ENCODE results near the gene ZNF862.

ZNF862 gene

DNA sequence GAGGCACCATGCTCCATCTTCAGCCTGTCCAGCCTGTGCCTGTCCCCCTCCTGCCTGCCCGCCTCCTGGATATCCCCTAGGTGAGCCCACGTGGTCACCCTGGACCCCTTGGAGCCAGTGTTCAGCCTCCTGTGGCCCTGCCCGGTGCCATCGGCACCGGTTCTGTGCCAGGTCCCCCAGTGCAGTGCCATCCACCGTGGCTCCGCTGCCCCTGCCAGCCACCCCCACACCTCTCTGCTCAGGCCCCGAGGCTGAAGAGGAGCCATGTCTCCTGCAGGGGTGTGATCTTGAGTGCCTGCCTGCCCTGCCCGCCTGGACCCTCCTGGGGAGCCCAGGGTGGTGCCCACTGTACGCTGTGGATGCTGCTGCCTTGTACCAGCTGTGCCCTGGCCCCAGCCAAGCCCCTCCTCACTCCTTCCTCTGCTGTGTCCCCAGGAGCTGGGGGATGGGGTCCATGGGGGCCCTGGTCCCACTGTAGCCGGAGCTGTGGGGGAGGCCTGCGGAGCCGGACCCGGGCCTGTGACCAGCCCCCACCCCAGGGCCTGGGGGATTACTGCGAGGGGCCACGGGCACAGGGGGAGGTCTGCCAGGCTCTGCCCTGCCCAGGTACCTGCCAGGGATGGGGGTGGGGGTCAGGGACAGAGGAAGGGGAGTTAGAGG lies 26.2 kb upstream of the ZNF862 start:
- no peak for DNase-seq

DNA sequence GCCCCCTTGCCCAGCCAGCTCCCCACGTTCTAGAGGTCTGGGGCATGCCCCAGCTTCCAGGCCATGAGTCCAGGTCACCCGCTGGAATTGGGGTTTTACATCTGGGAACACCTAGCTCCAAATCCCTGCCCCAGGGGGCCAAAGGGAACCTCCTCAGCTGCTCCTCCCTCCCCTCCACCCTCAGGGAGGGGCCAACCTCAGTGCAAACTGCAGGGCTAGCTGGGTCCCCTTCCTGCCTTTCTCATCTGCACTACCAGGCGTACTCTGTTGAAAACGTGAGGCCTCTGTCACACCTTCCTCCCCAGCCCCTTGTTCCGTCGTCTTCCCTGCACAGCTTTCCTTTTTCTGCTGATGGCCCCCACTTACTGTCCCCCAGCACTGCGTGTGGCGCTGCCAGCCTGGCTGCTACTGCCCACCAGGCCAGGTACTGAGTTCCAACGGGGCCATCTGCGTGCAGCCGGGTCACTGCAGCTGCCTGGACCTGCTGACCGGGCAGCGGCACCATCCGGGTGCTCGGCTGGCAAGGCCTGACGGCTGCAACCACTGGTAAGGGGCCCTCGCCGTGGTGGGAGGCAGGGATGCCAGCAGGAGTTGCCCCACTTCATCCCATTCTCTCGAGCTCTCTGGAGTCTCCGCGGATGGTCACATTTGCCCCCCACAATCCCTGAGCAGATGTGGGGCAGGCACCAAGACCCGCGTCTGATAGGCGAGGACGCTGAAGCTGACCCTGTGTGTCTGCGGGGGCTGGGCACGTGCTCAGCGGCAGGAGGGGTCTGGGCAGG lies 24.7 kb upstream of the ZNF862 start:
- DNase-seq, result no peak

DNA sequence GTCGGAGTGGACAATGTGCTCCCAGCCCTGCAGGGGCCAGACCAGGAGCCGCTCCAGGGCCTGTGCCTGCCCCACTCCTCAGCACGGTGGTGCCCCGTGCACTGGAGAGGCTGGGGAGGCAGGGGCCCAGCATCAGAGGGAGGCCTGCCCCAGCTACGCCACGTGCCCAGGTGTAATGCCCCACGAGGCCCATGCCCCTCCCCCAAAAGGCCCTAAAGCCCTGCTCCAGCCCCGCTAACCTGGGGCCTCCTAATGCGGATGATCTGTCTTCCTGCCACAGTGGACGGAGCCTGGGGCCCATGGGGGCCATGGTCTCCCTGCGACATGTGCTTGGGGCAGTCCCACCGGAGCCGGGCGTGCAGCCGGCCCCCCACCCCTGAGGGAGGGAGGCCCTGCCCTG lies 23.7 kb upstream of the ZNF862 start:
- DNase-seq, result no peak

DNA sequence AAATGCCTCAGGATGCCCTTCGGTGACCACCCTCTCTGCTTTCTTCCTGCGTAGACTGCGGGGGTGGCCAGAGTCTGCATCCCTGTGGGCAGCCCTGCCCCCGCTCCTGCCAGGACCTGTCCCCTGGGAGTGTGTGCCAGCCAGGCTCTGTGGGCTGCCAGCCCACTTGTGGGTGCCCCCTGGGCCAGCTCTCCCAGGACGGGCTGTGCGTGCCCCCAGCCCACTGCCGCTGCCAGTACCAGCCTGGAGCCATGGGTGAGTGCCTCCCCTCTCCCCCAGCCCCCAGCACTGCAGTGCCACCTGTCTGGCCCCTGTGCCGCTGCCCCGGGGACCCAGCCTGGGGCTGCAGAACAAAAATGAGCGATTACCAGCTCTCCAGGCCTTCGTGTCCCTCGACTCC lies 23.1 kb upstream of the ZNF862 start:
- DNase-seq, result no peak

DNA sequence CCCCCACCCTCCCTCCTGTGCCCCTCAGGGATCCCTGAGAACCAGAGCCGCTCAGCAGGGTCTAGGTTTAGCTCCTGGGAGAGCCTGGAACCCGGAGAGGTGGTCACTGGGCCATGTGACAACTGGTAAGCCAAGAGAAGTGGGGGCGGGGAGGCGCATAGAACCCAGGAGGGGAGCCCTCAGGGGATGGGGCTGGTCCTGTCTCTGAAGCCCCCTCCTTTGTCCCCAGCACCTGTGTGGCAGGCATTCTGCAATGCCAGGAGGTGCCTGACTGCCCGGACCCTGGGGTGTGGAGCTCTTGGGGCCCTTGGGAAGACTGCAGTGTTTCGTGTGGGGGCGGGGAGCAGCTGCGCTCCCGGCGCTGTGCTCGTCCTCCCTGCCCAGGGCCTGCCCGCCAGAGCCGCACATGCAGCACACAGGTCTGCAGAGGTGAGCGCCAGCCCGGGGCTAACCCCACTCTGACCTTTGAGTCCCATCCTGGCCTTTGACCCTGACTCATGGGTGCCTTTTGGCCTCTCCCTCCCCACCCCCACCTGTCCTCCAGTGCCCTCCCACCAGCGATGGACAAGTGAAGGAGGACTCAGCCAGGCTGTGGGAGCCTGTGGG lies 22.4 kb upstream of the ZNF862 start:
- no peak for DNase-seq

DNA sequence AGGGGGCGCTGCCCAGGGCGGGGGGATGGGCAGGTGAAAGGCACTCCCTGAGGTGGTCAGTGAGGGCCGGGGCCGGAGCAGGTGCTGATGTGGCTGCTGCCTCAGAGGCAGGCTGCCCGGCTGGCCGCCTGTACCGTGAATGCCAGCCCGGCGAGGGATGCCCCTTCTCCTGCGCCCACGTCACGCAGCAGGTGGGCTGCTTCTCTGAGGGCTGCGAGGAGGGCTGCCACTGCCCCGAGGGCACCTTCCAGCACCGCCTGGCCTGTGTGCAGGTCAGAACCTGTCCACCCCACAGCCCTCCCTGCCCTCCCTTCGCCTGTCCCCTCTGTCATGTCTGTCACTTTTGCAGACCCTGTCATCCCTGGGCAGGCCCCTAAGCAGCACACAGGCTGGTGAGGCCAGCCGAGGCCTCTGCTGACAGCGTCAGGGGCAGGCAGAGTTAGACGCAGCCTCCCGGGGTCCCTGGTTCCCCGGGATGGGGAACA lies 21.9 kb upstream of the ZNF862 start:
- no peak for DNase-seq

DNA sequence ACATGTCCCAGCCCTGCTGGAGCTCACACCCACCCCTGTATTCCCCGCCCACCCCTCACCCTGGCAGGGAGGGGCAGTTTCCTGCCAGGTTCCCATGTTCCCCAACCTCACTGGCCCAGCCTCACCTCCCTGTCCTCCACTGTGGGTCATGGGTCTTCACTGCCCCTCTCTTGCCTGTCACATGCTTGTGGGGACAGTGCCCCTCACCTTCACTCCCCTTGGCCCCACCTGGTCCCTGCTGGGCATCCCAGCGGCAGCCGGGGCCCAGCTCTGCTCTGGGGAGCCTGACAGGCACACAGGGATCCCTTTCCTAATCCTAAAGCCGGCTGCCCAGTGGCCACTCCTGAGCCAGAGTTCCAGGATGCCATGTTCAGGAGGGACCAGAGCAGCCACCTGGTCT lies 21.4 kb upstream of the ZNF862 start:
- no peak for DNase-seq

DNA sequence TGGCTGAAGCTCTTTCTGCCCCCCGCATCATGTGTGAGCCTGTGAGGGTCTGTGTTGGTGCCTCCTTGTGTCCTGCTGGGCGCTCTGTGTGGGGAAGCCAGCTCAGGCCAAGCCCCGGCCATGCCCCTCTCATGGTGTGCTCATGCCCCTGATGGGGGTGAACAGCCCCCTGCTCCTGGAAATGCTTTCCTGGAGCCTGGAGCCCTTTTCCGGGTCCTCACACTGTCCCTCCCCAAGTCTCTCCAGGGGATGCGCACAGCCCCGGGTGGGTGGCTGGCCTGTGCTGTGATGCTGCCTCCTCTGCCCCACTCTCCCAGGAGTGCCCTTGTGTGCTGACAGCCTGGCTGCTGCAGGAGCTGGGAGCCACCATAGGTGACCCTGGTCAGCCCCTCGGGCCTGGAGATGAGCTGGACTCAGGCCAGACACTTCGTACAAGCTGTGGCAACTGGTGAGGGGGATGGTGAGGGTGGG lies 20.8 kb upstream of the ZNF862 start:
- no peak for DNase-seq

DNA sequence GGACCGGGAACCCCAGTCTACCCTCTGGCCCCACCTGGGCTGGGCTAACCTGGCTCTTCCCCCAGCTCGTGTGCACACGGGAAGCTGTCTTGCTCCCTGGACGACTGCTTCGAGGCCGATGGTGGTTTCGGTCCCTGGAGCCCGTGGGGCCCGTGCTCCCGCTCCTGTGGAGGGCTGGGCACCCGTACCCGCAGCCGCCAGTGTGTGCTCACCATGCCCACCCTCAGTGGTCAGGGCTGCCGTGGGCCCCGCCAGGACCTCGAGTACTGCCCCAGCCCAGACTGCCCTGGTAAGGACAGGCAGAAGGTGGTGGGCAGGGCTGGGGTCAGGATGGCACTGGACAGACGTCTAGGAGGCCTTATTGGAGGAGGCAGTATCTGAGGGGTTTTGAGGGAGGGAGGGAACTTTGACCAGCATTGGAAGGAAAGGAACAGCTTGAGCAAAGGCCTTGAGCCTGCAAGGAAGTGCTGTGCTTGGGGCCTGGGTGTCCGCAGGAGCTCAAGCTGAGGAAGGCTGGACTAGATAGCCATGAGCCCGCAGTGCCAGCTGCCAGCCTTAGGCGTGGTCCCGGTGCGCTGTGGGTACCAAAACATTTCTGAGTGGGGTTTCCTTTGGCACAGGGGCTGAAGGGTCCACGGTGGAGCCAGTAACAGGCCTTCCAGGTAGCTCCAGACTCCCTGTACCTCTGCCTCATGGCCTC lies 20.2 kb upstream of the ZNF862 start:
- no peak for DNase-seq

DNA sequence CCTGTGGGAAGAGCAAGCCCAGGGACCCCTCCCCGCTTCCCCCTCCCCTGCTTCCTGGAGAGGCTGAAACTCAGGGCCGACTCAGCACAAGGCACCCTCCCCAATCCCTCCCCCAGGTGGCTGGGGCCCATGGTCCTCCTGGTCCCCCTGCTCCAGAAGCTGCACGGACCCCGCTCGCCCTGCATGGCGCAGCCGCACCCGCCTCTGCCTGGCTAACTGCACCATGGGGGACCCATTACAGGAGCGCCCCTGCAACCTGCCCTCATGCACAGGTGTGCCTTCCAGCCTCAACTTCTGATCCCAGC lies 19.7 kb upstream of the ZNF862 start:
- DNase-seq, result no peak

DNA sequence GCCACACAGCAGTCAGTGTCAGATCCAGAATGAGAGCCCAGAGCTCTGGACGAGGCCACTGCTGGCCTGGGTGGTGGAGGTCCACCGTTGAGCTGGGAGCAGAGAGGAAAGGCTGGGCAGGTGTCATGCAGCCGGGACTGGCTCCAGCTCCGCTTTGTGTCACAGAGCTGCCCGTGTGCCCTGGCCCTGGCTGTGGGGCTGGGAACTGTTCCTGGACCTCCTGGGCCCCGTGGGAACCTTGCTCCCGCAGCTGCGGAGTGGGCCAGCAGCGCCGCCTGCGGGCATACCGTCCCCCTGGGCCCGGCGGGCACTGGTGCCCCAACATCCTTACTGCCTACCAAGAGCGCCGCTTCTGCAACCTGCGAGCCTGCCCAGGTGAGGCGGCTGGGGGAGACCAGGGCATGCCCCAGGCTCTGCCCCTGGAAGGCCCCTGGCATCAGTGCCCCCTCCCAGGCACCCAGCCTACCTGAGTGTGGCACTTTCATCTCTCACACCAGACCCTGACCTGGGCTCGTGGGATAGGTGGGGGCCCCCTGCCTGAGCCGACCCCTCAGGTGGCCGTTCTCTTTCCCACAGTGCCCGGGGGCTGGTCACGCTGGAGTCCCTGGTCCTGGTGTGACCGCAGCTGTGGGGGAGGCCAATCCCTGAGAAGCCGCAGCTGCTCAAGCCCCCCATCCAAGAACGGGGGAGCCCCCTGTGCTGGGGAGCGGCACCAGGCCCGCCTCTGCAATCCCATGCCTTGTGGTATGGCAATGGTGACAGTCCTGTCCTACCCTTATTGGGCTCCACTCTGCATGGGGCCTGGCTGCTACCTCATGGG lies 18.8 kb upstream of the ZNF862 start:
- DNase-seq, result no peak

DNA sequence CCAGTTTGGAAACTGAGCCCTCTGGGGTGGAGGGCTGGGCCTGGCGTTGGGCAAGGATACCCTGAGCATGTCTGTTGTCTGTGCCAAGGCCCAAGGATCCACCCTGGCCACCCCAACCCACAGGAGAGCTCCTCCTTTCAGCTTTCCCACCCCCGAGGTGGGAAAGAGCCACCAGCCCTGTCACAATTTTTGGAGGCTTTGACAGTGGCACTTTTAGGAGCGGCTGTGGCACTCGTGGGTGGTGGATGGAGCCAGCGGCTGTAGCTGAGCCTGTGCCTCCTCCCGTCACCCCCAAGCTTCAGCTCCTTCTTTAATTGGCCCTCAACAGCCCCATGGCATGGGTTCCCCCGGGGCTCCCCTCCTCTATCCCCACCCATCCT lies 18.2 kb upstream of the ZNF862 start:
- DNase-seq, result no peak

DNA sequence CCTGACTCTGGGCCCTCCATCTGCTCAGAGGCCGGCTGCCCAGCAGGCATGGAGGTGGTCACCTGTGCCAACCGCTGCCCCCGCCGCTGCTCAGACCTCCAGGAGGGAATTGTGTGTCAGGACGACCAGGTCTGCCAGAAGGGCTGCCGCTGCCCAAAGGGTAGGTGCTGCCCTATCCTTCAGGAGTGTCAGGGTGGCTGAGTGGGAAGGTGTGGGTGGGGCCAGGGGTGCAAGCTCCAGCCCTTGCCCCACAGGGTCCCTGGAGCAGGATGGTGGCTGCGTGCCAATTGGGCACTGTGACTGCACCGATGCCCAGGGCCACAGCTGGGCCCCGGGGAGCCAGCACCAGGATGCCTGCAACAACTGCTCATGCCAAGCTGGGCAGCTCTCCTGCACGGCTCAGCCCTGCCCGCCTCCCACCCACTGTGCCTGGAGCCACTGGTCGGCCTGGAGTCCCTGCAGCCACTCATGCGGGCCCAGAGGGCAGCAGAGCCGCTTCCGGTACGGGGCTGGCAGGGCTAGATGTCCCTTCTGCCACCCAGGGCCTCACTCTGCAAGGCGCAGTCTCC lies 17.5 kb upstream of the ZNF862 start:
- no peak for DNase-seq

DNA sequence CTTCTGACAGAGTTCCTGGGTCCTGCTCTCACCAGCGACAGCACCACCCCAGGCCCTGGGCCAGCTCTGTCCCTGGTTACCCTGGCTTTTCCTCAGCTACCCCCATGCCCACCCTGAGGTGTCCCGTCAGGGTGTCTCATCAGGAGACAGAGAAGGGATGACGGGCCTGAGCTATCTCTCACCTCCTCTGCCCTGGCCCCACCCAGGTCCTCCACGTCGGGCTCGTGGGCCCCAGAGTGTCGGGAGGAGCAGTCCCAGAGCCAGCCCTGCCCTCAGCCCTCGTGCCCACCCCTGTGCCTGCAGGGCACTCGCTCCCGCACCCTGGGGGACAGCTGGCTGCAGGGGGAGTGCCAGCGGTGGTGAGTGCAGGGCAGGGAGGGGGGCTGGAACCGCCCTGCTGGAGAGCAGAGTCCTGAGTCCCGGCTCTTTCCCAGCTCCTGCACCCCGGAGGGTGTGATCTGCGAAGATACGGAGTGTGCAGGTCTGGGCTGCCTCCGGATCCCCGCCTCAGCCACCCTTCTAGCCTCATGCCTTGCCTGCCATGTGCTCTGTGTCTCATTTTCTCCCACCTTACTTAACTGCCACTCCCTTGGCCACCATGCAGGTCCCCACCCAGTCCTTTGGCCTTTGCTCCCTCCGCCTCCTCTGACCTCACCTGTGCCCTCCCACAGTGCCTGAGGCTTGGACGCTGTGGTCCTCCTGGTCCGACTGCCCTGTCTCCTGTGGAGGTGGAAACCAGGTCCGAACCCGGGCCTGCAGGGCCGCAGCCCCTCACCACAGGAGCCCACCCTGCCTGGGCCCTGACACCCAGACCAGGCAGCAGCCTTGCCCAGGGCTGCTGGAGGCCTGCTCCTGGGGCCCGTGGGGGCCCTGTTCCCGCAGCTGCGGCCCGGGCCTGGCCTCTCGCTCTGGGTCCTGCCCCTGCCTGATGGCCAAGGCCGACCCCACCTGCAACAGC lies 16.7 kb upstream of the ZNF862 start:
- no peak for DNase-seq

DNA sequence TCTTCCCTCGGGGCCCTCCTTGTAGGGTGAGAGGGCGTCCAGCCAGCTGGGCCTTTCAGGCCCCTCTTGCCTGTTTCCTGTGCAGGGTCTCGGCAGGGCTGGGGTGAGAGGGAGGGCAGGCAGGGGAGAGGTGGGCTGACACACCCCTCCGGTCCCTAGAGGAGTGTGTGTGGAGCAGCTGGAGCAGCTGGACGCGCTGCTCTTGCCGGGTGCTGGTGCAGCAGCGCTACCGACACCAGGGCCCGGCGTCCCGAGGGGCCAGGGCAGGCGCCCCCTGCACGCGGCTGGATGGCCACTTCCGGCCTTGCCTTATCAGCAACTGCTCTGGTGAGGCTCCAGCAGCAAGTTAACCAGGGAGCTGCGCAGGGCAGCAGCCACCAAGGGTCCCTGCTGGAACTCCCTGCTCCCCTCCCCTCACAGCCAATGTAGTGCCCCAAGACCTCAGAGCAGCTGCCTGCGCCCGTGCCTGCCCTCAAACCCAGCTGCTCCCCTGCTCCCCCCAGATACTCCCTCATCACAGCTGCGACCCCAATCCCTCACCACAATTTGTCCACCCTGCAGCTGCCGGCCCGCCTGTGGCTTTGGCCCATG lies 15.7 kb upstream of the ZNF862 start:
- no peak for DNase-seq

DNA sequence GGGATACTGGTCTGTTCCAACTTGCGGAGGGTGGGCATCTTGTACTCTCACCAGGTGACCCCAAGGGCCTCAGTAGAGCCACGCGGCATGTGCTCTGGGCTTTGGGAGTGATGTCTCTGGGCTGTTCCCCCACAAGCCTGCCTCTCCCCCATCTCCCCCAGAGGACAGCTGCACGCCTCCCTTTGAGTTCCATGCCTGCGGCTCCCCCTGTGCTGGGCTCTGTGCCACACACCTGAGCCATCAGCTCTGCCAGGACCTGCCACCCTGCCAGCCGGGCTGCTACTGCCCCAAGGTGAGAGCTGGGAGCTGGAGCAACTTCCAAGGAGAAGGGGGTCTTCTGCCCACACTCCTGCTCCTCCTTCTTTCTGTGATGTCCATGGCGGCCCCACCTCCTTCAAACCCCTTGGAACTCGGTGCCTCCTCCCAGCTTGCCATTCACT lies 15.0 kb upstream of the ZNF862 start:
- no peak for DNase-seq

DNA sequence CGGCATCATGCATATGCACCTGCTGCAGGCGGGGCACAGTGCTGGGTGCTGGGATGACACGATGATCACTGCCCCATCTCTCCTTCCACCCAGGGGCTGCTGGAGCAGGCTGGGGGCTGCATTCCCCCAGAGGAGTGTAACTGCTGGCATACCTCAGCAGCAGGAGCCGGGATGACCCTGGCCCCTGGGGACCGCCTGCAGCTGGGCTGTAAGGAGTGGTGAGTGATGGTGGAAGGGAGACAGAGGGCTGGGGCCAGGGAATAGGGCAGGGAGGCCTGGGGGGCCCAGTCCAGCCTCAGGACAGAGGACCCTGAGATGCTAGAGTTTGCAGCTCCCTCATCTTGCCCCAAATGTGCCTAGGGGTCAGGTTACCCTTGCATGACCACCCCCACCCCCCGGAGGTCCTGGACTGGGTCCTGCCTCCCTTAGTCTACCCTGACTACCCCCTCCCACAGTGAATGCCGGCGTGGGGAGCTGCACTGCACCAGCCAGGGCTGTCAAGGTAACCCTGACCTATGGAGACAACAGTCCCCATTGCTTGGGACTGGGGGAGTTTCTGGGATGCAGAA lies 14.5 kb upstream of the ZNF862 start:
- no peak for DNase-seq

DNA sequence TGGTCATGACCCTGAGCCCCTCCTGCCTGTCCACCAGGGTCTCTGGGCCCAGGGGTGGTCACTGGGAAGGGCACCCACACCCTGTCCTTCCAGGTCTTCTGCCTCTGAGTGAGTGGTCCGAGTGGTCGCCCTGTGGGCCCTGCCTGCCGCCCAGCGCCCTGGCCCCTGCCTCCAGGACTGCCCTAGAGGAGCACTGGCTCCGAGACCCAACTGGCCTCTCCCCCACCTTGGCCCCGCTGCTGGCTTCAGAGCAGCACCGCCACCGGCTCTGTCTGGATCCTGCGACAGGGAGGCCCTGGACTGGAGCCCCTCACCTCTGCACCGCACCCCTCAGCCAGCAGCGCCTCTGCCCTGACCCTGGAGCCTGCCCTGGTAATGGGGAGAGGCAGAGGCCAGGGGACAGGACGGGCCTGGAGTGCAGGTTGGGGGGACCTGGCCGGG lies 13.9 kb upstream of the ZNF862 start:
- no peak for DNase-seq

DNA sequence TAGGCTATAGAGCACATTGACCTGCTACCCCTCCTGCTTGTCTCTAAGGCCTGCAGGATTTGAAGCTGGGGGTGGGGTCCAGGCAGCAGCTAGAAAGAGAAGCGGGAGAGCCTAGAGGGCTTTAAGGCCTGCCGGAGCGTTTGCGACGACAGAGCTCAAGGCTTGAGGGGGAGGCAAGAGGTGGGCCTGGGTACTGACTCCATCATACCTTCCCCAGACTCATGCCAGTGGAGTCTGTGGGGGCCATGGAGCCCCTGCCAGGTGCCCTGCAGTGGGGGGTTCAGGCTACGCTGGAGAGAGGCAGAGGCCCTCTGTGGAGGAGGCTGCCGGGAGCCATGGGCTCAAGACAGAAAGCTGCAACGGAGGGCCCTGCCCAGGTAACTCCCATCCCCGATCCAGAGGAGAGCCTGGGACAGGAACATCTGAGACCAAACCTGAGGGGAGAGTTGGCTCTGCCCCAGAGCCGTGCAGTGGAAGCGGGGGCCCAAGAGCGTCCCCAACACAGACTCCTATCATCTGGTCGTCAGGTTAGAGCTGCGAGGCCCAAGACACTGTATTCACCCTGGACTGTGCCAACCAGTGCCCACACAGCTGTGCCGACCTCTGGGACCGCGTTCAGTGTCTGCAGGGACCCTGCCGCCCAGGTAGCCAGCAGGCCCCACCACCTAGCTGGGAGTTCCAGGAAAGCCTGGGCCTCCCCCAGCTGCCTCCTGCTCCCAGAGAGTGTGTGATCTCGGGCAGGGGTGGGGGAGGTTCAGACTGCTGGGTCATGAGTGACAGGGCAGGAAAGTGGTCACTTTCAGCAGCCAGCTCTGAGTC lies 13.2 kb upstream of the ZNF862 start:
- DNase-seq, result no peak

All from NCI-H1105 treated with DMSO at 0.1 percent for 48 hours (cell line).